Stimulated activated CD4-positive, alpha-beta T cell treated with anti-CD3 and anti-CD28 coated beads, Interleukin-1b, Interleukin-23, amount 100 ng/mL, for 24 hours (primary cell): ENCODE measurements around the gene ELF4.

ENCODE experiments used
- DNase-seq, 4 experiments: peaks; one replicate each; pipeline ENCODE4 v3.0.0-alpha.2; 2020; ENCODE audit warnings: low read depth in 4 of 4, low spot score in 1 of 4

The ELF4 gene

DNA sequence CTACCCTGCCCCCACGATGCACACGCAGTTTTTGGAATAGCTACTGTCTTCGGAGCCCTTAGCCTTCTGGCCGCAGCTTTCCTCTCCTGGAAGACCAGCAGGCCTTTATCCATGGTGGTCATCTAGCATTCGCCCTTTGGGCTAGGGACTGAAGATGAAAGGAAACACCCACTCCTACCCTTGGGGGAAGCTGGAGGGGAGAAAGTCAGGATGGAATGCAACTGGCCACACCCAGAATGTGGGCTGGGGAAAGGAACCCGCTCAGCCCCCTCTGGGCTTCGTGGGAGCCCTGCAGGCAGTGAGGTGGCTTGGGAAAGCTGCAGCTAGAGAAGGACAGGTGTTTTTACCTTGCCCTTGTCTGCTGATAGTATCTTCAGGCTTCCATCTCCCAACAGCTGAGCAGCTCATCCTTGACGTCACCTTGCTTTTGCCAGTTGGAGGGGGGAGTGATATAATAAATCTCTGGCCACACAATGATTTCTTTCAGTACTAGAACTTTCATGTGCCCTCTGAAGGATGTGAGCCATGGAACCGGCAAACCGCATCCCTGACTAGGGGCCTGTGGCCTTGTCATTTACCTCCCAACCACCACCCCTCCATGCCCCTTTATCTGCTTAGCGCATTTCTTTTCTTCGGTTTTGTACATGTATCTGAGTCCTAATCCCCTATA is 59.0 kb downstream of the ELF4 start:
- no peak for DNase-seq

DNA sequence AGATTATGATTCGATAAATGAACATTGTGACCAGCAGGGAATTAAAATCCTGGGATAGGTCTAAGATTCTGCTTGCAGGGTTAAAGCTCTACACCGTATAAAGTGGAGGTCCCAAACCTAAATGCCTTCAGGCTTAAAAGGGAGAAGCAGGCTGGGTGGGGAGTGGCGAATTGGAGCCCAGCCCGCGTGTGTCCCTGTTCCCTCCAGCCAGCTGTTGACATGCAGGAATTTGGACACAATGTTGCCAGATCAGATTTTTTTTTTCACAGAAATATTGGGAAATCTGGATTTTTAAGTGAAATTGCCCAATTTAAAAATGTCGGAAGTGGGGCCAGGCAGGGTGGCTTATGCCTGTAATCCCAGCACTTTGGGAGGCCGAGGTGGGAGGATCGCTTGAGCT is 60.5 kb downstream of the ELF4 start:
- DNase-seq = no peak

DNA sequence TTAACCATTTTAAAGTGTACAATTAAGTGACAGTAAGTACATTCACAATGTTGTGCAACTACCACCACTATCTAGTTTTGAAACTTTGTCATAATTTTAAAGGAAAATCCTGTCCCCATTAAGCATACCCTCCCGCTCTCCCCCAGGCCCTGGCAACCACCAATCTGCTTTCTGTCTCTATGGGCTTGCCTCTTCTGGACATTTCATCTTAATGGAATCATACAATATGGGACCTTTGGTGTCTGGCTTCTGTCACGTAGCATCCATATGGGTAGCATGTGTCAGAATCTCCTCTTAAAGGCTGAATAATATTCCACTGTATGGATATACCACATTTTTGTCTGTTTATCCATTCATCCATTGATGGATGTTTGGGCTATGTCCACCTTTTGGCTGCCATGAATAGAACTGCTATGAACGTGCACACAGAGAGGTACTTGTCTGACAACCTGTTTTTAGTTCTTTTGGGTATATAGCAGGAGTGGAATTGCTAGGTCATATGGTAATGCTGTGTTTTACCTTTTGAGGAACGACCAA is 61.5 kb downstream of the ELF4 start:
- DNase-seq = no peak

DNA sequence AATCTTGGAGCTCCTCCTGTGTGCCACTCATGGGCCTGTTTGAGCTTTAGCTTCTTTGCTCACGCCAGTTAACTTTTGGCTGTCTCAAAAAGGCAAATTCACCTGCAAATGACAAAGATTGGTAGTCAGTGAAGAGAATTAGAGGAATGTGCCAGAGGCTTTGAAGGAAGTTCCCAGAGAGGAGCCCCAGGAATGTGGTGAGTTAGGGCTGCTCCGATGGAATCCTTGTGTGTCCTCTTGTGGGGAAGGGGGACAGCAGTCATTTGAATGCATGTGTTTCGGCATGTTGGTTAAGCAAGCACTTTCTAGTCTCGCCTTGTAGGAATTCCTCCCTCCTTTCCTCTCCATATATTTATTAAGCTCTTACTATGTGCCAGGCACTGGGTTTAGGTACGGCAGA is 62.9 kb downstream of the ELF4 start:
- DNase-seq = no peak

DNA sequence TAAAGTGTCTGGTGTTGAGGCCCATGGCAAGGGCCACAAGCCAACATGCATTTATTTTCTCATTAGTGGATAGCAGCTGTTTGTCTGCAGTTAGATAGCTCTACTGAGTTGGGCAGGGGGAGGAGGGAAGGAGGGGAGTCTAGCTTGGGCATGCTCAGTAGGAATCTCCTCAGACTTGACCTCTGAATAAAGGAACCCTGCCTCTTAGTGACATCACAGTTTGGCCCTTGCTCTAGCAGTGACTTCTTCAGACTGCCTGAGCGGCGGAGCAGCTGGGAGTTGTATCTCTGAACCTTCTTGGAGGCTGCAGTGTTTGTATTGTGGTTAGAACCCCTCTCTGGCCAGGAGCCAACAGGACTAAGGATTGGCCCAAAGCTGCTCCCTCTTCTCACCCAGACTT is 70.5 kb downstream of the ELF4 start:
- no peak for DNase-seq

DNA sequence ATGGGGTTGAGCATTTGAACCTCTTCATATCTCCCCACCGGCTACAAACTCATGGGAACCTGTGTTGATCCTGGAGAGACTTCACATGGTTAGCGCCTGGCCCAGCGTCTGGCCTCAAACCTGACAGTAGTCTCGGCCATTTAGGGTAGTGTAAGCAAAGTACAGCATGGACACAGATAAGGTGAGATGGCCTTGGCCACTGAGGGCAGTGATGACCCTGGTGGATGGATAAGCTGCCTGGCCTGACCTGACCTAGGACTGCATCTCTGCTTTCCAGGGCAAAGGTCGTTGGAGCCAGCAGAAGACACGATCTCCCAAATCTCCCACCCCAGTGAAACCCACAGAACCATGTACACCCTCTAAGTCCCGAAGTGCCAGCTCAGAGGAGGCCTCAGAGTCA is 76.1 kb downstream of the ELF4 start:
- DNase-seq = no peak

DNA sequence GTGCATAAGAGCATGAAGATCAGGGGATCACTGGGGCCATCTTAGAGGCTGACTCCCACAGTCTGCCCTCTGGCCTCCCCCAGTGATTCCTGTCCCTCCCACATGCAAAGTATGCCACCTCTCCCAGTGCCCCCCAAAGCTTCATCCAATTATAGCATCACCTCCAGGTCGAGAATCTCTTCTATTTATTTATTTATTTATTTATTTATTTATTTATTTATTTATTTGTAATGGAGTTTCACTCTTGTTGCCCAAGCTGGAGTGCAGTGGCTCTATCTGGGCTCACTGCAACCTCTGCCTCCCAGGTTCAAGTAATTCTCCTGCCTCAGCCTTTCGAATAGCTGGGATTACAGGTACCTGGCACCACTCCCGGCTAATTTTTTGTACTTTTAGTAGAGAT is 77.7 kb downstream of the ELF4 start:
- DNase-seq = no peak

DNA sequence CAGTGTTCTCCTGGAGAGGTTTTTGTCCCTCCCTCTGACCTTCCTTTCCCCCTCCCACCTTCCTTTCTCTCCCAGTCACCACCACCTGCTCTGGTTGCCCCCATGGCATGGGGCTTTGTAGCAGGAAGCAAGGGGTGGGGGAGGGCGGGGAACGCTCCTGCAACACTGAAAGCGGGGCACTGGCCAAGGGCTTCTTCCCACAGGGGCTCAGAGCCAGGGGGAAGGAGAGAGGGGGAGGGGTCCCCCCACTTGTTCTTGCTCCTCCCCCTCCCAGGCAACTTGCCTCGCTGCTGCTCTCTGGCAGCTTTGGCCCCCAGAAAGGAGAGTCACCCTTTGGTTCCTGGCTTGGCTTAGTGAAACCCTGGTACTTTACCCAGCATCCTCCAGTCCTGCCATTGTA is 79.5 kb downstream of the ELF4 start:
- DNase-seq = no peak

DNA sequence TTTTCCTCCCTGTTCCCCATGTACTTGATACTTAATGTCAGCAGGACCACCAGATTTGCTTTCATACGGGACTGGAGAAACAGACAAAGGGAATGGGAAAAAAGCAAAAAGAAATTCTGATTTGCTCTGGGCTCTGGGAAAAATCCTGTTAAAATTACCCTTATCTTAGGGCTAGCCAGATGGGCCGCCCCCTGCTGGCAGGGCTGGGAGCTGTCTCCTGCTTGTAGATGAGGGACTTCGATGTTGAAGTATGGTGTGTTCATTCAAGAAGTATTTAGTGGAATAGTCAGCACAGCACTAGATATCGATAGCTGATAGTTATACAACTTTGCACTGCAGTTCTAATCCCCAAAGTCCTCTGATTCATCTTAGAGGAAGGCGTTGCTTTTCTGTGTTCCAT is 82.1 kb downstream of the ELF4 start:
- DNase-seq = peak in 3 of 4 experiments; percentile 6 to 20 (median 13)

DNA sequence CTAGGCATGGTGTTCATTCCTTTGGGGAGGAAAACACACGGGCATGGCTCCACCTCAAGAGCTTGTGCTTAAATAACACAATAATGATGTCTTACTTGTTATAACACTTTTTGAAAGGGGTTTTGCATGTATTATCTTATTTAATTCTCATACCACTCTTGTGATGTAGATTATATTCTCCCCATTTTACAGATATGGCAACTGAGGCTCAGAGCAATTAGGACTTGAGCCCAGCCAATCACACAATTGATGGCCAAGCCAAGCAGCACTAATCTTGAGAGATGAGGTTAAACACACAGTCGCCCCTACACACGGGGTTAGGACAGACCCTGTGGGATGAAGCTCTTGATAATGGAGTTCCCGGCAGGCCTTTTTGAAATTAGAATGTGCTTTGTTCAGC is 82.7 kb downstream of the ELF4 start:
- no peak for DNase-seq

DNA sequence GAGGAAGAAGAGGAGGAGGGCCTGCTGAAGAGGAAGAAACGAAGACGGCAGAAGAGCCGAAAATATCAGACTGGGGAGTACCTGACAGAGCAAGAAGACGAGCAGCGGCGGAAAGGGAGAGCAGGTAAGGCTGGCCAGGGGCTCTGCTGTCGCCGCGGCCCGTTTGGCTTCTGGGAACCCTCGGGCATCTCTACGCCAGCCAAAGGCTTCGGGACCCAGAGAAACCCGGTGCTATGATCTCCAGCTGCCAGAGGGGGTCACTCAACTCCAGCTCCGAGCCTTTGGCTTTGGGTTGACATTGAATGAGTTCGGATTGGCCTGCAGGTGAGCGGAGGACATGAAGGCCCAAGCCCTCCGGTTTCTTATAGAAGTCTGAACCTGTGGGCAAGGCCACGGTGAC is 85.0 kb downstream of the ELF4 start:
- no peak for DNase-seq

DNA sequence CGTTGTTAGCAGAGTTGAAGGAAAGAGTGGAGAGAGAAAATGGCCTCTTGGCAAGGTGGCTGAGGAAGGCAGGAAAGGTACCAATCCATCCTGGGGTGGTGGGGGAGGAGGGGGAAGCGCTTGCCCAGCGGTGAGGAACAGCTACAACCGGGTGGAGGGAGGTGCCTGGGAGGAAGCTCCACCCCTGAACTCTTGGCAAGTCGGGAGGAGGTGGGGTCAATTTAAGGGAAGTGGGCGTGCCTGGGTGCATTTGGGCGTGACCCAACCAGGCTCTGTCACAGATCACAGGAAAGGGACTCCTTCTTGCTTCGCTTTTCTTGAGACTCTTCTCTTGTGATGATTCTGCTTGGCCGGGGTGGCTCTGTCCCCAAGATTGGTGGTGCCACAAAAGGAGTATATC is 86.2 kb downstream of the ELF4 start:
- DNase-seq = peak; percentile 12 to 61 (median 39)

DNA sequence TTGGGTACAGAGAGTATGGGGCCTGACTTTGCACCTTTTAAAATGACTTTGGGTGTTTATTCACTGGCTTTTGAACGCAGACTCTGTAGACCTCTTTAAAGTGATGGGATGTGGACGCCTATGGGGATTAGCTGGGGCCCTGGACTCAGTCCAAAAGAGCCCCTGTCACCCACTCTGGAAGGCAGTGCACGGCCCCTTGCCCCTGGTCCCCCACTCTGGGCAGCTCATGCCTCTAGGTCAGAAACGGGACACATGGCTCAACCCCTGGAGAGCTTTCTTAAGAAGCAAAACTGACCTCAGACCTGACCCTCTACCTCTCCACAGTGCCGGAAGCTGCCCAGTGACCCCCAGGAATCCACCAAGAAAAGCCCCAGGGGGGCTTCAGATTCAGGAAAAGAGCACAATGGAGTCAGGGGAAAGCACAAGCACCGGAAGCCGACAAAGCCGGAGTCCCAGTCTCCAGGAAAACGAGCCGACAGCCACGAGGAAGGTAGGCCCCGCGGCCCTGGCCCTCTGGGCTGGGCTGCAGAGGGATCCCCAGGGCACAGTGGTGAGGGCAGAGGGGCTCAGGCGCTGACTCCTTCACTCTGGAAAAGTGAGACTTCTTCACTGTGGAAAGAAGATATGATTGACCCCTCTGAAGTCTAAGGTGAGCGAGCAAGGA is 89.5 kb downstream of the ELF4 start:
- no peak for DNase-seq

DNA sequence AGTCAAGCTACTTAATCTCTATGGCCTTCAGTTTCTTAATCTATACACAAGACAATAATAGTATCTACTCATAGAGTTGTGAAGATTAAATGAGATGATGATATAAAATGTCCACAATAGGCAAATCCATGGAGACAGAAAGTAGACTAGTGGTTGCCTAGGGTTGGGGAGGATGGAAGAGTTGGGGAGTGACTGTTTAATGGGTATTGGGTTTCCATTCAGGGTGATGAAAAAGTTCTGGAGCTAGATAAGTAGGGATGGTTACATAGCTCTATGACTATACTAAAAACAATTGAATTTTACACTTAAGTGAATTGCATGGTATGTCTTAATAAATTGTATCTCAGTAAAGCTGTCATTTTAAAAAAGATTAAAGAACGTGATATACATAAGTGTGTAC is 92.2 kb downstream of the ELF4 start:
- DNase-seq = no peak

DNA sequence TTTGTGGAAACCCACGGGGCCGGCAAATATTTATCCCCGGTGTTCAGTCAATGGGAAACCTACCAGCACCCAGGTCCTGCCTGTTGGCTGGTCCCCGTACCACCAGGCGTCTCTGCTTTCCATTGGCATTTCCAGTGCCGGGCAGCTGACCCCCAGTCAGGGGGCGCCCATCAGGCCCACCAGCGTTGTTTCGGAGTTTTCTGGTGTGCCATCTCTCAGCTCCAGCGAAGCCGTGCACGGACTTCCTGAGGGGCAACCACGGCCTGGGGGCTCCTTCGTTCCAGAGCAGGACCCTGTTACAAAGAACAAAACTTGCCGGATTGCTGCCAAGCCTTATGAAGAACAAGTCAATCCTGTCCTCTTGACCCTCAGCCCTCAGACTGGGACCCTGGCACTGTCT is 95.1 kb downstream of the ELF4 start:
- no peak for DNase-seq
